HEK293 (cell line): Measurements from ENCODE around the gene NFAT5.
A peak's percentile ranks its signal among the peaks of the same experiment; 100 is the strongest.

Experiments used
- CTCF ChIA-PET: fragments of 350-600 bp; formaldehyde crosslinking; extraction: SDS; loops from one replicate; lab custom pipeline; 2021; ENCODE audit warnings: antibody characterized with exemption; lab: Yijun Ruan, JAX
- POLR2A ChIA-PET: fragments of 300-600 bp; formaldehyde crosslinking; extraction: SDS; loops from one replicate; lab custom pipeline; 2020; ENCODE audit warnings: antibody characterized with exemption, inconsistent platforms; lab: Yijun Ruan, JAX
- H3K27ac ChIP-seq: fragments of 200-500 bp; sonication (Bioruptor generic); 2 replicates; pipeline ENCODE4 v1.5.1; 2014; ENCODE audit warnings: low read depth, low read length, control low read depth, inconsistent platforms; ENCODE audit errors: extremely low read depth
- H3K36me3 ChIP-seq, 2 experiments: fragments of 200-500 bp in 1 of 2; sonication (Bioruptor generic) in 1 of 2; 1 replicate in 1 of 2; 2 replicates in 1 of 2; pipeline ENCODE4 v1.5.1; 2014 to 2017; ENCODE audit warnings: inconsistent platforms in 2 of 2, low read length in 2 of 2; ENCODE audit not compliant: control insufficient read depth in 2 of 2, insufficient read depth in 1 of 2
- H3K4me1 ChIP-seq: fragments of 200-500 bp; sonication (Bioruptor generic); 2 replicates; pipeline ENCODE4 v1.5.1; 2014; ENCODE audit warnings: mild to moderate bottlenecking, low read length, inconsistent platforms; ENCODE audit not compliant: control insufficient read depth, insufficient read depth
- H3K4me3 ChIP-seq: 2 replicates; pipeline ENCODE4 v1.5.1; 2011; ENCODE audit warnings: low read depth, mild to moderate bottlenecking, control low read depth, low read length, moderate library complexity
- H3K9me3 ChIP-seq: fragments of 200-500 bp; sonication (Bioruptor generic); 2 replicates; pipeline ENCODE4 v1.5.1; 2014; ENCODE audit warnings: low read depth, low read length, inconsistent platforms; ENCODE audit not compliant: control insufficient read depth, insufficient read depth
- HOXA7 ChIP-seq: sonication (generic); formaldehyde crosslinking; IDR thresholded peaks from 2 replicates; pipeline ENCODE4 v1.8.1; 2022; ENCODE audit warnings: missing genetic modification reagents, borderline replicate concordance
- HOXC10 ChIP-seq: sonication (generic); formaldehyde crosslinking; IDR thresholded peaks from 2 replicates; pipeline ENCODE4 v1.8.1; 2023; ENCODE audit warnings: mild to moderate bottlenecking, missing genetic modification reagents
- OVOL3 ChIP-seq: fragments of 450-650 bp; formaldehyde crosslinking; IDR thresholded peaks from 2 replicates; pipeline ENCODE4 v1.5.1; 2016; ENCODE audit warnings: missing biosample characterization, missing genetic modification characterization
- SP7 ChIP-seq: fragments of 450-650 bp; formaldehyde crosslinking; IDR thresholded peaks from 2 replicates; pipeline ENCODE4 v1.5.1; 2016; ENCODE audit warnings: missing biosample characterization, missing genetic modification characterization
- WT1 ChIP-seq: fragments of 450-650 bp; formaldehyde crosslinking; IDR thresholded peaks from 2 replicates; pipeline ENCODE4 v1.5.1; 2016; ENCODE audit warnings: missing biosample characterization, missing genetic modification characterization
- YY1 ChIP-seq: fragments of 450-650 bp; formaldehyde crosslinking; IDR thresholded peaks from 2 replicates; pipeline ENCODE4 v1.5.1; 2018; ENCODE audit warnings: missing biosample characterization, missing genetic modification characterization
- ZBTB1 ChIP-seq: fragments of 450-650 bp; formaldehyde crosslinking; IDR thresholded peaks from 2 replicates; pipeline ENCODE4 v1.5.1; 2016; ENCODE audit warnings: missing biosample characterization, missing genetic modification characterization
- ZFP37 ChIP-seq: fragments of 450-650 bp; formaldehyde crosslinking; IDR thresholded peaks from 2 replicates; pipeline ENCODE4 v1.5.1; 2016; ENCODE audit warnings: missing biosample characterization, missing genetic modification characterization
- ZNF2 ChIP-seq: fragments of 450-650 bp; formaldehyde crosslinking; IDR thresholded peaks from 2 replicates; pipeline ENCODE4 v1.5.1; 2016; ENCODE audit warnings: missing biosample characterization, missing genetic modification characterization
- ZNF23 ChIP-seq: fragments of 450-650 bp; formaldehyde crosslinking; IDR thresholded peaks from 2 replicates; pipeline ENCODE4 v1.5.1; 2016; ENCODE audit warnings: missing biosample characterization, missing genetic modification characterization, borderline replicate concordance
- ZNF248 ChIP-seq: fragments of 450-650 bp; formaldehyde crosslinking; IDR thresholded peaks from 2 replicates; pipeline ENCODE4 v1.5.1; 2017; ENCODE audit warnings: missing biosample characterization, missing genetic modification characterization
- ZNF266 ChIP-seq: fragments of 450-650 bp; formaldehyde crosslinking; IDR thresholded peaks from 2 replicates; pipeline ENCODE4 v1.5.1; 2016; ENCODE audit warnings: missing biosample characterization, missing genetic modification characterization, low read depth
- ZNF302 ChIP-seq: fragments of 450-650 bp; formaldehyde crosslinking; IDR thresholded peaks from 2 replicates; pipeline ENCODE4 v1.5.1; 2016; ENCODE audit warnings: missing biosample characterization, missing genetic modification characterization, low read depth
- ZNF366 ChIP-seq: fragments of 450-650 bp; formaldehyde crosslinking; conservative IDR thresholded peaks from 2 replicates; pipeline ENCODE4 v1.5.1; 2016; ENCODE audit warnings: missing biosample characterization, missing genetic modification characterization
- ZNF585B ChIP-seq: fragments of 450-650 bp; formaldehyde crosslinking; IDR thresholded peaks from 2 replicates; pipeline ENCODE4 v1.5.1; 2016; ENCODE audit warnings: missing biosample characterization, missing genetic modification characterization
- ZNF596 ChIP-seq: fragments of 450-650 bp; IDR thresholded peaks from 2 replicates; pipeline ENCODE4 v1.5.0; 2018; ENCODE audit warnings: missing biosample characterization, mild to moderate bottlenecking, missing genetic modification characterization, moderate library complexity
- ZNF600 ChIP-seq: fragments of 450-650 bp; formaldehyde crosslinking; IDR thresholded peaks from 2 replicates; pipeline ENCODE4 v1.5.1; 2016; ENCODE audit warnings: missing biosample characterization, missing genetic modification characterization
- ZNF610 ChIP-seq: fragments of 450-650 bp; formaldehyde crosslinking; IDR thresholded peaks from 2 replicates; pipeline ENCODE4 v1.5.1; 2016; ENCODE audit warnings: missing biosample characterization, missing genetic modification characterization, borderline replicate concordance
- ZNF624 ChIP-seq: fragments of 450-650 bp; formaldehyde crosslinking; IDR thresholded peaks from 2 replicates; pipeline ENCODE4 v1.5.1; 2017; ENCODE audit warnings: missing biosample characterization, missing genetic modification characterization
- ZNF654 ChIP-seq: fragments of 450-650 bp; formaldehyde crosslinking; IDR thresholded peaks from 2 replicates; pipeline ENCODE4 v1.5.1; 2016; ENCODE audit warnings: low read depth, missing biosample characterization, missing genetic modification characterization
- ZNF791 ChIP-seq: fragments of 450-650 bp; formaldehyde crosslinking; IDR thresholded peaks from 2 replicates; pipeline ENCODE4 v1.5.1; 2016; ENCODE audit warnings: missing biosample characterization, missing genetic modification characterization
- ZNF843 ChIP-seq: fragments of 450-650 bp; formaldehyde crosslinking; IDR thresholded peaks from 2 replicates; pipeline ENCODE4 v1.5.1; 2016; ENCODE audit warnings: missing biosample characterization, missing genetic modification characterization
- ZSCAN30 ChIP-seq: fragments of 450-650 bp; IDR thresholded peaks from 2 replicates; pipeline ENCODE4 v1.5.1; 2018; ENCODE audit warnings: missing biosample characterization, mild to moderate bottlenecking, missing genetic modification characterization, moderate library complexity
- TF ChIP-seq, protein P1 (sequence below): fragments of 450-650 bp; formaldehyde crosslinking; IDR thresholded peaks from 2 replicates; pipeline ENCODE4 v1.5.1; 2017; ENCODE audit warnings: missing biosample characterization, missing genetic modification characterization
- TF ChIP-seq, protein P2 (sequence below): fragments of 450-650 bp; formaldehyde crosslinking; IDR thresholded peaks from 2 replicates; pipeline ENCODE4 v1.5.0; 2017; ENCODE audit warnings: missing biosample characterization, missing genetic modification characterization, borderline replicate concordance
- TF ChIP-seq, protein P3 (sequence below): fragments of 450-650 bp; formaldehyde crosslinking; IDR thresholded peaks from 2 replicates; pipeline ENCODE4 v1.5.1; 2016; ENCODE audit warnings: missing biosample characterization, missing genetic modification characterization
- TF ChIP-seq, protein P4 (sequence below): fragments of 450-650 bp; formaldehyde crosslinking; IDR thresholded peaks from 2 replicates; pipeline ENCODE4 v1.5.1; 2016; ENCODE audit warnings: missing biosample characterization, missing genetic modification characterization
- TF ChIP-seq, protein P5 (sequence below): fragments of 450-650 bp; formaldehyde crosslinking; IDR thresholded peaks from 2 replicates; pipeline ENCODE4 v1.5.1; 2016; ENCODE audit warnings: missing biosample characterization, missing genetic modification characterization

NFAT5 gene, protein sequence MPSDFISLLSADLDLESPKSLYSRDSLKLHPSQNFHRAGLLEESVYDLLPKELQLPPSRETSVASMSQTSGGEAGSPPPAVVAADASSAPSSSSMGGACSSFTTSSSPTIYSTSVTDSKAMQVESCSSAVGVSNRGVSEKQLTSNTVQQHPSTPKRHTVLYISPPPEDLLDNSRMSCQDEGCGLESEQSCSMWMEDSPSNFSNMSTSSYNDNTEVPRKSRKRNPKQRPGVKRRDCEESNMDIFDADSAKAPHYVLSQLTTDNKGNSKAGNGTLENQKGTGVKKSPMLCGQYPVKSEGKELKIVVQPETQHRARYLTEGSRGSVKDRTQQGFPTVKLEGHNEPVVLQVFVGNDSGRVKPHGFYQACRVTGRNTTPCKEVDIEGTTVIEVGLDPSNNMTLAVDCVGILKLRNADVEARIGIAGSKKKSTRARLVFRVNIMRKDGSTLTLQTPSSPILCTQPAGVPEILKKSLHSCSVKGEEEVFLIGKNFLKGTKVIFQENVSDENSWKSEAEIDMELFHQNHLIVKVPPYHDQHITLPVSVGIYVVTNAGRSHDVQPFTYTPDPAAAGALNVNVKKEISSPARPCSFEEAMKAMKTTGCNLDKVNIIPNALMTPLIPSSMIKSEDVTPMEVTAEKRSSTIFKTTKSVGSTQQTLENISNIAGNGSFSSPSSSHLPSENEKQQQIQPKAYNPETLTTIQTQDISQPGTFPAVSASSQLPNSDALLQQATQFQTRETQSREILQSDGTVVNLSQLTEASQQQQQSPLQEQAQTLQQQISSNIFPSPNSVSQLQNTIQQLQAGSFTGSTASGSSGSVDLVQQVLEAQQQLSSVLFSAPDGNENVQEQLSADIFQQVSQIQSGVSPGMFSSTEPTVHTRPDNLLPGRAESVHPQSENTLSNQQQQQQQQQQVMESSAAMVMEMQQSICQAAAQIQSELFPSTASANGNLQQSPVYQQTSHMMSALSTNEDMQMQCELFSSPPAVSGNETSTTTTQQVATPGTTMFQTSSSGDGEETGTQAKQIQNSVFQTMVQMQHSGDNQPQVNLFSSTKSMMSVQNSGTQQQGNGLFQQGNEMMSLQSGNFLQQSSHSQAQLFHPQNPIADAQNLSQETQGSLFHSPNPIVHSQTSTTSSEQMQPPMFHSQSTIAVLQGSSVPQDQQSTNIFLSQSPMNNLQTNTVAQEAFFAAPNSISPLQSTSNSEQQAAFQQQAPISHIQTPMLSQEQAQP (N-terminal part only)

DNA sequence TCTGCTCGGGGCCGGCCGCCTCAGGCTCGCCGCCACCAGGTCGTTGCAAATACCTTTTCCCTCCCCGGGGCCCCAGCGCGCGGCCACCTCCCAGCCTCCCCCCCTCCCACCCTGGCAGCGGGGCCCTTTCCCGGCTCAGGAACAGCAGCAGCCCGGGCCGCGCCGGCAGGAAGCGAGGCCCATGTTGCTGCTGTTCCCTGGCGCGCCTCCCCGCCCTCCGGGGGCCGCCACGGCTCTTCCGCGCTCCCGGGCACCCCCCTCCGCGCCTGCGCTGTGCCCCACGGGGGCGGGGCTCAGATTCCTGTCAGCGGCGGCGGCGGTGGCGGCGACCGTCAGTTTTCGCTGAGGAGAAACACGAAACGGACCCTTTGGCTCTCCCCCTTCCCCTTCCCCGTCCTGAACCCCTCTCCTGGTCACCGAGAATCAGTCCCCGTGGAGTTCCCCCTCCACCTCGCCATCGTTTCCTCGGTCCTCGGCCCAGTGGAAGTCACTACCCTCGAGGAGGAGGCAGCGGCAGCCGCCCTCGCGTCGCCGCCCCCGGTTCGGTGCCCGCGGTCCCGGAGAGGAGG, at the start of gene NFAT5:
Gene NFAT5 (plus strand): TSS at position 296 of the 569 bp plus-strand sequence. CDS start 336 bp downstream, outside the sequence.
- ChIA-PET CTCF (interaction anchor here (0.6 kb wide), 1 partner anchor 86 kb away, joined by 4 read pairs; no protein-coding TSS in a partner anchor), POLR2A (interaction anchor here (0.7 to 1.8 kb wide), 3 partner anchors 12 to 197 kb away, joined by 3 to 7 read pairs (median 3); no protein-coding TSS in a partner anchor)
- peaks cover 0 to 5% of the 10 kb centered on the region in 2 experiments; a peak in 1 of 3 replicates for H3K36me3 ChIP-seq
- peaks cover 13% of the 10 kb centered on the region for H3K4me1 ChIP-seq
- no peaks in the 10 kb centered on the region for H3K9me3 ChIP-seq
- H3K4me3 ChIP-seq: peak within 1 kb of the TSS; percentile 89
- peak within 1 kb of the TSS; percentile 95 for H3K27ac ChIP-seq
- TF ChIP-seq, protein P1, sequence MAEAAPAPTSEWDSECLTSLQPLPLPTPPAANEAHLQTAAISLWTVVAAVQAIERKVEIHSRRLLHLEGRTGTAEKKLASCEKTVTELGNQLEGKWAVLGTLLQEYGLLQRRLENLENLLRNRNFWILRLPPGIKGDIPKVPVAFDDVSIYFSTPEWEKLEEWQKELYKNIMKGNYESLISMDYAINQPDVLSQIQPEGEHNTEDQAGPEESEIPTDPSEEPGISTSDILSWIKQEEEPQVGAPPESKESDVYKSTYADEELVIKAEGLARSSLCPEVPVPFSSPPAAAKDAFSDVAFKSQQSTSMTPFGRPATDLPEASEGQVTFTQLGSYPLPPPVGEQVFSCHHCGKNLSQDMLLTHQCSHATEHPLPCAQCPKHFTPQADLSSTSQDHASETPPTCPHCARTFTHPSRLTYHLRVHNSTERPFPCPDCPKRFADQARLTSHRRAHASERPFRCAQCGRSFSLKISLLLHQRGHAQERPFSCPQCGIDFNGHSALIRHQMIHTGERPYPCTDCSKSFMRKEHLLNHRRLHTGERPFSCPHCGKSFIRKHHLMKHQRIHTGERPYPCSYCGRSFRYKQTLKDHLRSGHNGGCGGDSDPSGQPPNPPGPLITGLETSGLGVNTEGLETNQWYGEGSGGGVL (tag by site-specific recombination): peak; percentile 91
- TF ChIP-seq ZSCAN30: peak; percentile 89
- no peak for TF ChIP-seq ZNF302
- no peak for TF ChIP-seq WT1 (tag by site-specific recombination)
- TF ChIP-seq ZBTB1 (tag by site-specific recombination): no peak
- TF ChIP-seq ZNF585B (tag by site-specific recombination): no peak
- no peak; the same call in 1 of the 2 replicates for TF ChIP-seq YY1 (tag by site-specific recombination)
- no peak for TF ChIP-seq ZNF596
- no peak for TF ChIP-seq ZNF366 (tag by site-specific recombination)
- TF ChIP-seq ZNF624: no peak
- TF ChIP-seq, protein P2, sequence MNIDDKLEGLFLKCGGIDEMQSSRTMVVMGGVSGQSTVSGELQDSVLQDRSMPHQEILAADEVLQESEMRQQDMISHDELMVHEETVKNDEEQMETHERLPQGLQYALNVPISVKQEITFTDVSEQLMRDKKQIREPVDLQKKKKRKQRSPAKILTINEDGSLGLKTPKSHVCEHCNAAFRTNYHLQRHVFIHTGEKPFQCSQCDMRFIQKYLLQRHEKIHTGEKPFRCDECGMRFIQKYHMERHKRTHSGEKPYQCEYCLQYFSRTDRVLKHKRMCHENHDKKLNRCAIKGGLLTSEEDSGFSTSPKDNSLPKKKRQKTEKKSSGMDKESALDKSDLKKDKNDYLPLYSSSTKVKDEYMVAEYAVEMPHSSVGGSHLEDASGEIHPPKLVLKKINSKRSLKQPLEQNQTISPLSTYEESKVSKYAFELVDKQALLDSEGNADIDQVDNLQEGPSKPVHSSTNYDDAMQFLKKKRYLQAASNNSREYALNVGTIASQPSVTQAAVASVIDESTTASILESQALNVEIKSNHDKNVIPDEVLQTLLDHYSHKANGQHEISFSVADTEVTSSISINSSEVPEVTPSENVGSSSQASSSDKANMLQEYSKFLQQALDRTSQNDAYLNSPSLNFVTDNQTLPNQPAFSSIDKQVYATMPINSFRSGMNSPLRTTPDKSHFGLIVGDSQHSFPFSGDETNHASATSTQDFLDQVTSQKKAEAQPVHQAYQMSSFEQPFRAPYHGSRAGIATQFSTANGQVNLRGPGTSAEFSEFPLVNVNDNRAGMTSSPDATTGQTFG: peak; percentile 86; the same call in 1 of the 2 replicates
- peak; percentile 51; the same call in 1 of the 2 replicates for TF ChIP-seq ZFP37
- TF ChIP-seq ZNF843 (tag by site-specific recombination): no peak
- no peak for TF ChIP-seq OVOL3 (tag by site-specific recombination)
- no peak for TF ChIP-seq ZNF266 (tag by site-specific recombination)
- TF ChIP-seq HOXA7 (CRISPR knock-in tag): no peak
- TF ChIP-seq, protein P3, sequence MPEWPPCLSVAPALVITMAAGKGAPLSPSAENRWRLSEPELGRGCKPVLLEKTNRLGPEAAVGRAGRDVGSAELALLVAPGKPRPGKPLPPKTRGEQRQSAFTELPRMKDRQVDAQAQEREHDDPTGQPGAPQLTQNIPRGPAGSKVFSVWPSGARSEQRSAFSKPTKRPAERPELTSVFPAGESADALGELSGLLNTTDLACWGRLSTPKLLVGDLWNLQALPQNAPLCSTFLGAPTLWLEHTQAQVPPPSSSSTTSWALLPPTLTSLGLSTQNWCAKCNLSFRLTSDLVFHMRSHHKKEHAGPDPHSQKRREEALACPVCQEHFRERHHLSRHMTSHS (tag by site-specific recombination): no peak
- TF ChIP-seq ZNF2: no peak
- no peak for TF ChIP-seq ZNF23 (tag by site-specific recombination)
- TF ChIP-seq ZNF600 (tag by site-specific recombination): no peak; the same call in none of the 2 replicates
- TF ChIP-seq, protein P4, sequence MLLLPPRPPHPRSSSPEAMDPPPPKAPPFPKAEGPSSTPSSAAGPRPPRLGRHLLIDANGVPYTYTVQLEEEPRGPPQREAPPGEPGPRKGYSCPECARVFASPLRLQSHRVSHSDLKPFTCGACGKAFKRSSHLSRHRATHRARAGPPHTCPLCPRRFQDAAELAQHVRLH (tag by site-specific recombination): no peak; the same call in 1 of the 2 replicates
- no peak for TF ChIP-seq ZNF248 (tag by site-specific recombination)
- TF ChIP-seq HOXC10: no peak
- TF ChIP-seq, protein P5, sequence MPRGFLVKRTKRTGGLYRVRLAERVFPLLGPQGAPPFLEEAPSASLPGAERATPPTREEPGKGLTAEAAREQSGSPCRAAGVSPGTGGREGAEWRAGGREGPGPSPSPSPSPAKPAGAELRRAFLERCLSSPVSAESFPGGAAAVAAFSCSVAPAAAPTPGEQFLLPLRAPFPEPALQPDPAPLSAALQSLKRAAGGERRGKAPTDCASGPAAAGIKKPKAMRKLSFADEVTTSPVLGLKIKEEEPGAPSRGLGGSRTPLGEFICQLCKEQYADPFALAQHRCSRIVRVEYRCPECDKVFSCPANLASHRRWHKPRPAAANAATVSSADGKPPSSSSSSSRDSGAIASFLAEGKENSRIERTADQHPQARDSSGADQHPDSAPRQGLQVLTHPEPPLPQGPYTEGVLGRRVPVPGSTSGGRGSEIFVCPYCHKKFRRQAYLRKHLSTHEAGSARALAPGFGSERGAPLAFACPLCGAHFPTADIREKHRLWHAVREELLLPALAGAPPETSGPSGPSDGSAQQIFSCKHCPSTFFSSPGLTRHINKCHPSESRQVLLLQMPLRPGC (tag by site-specific recombination): no peak
- TF ChIP-seq SP7 (tag by site-specific recombination): no peak
- no peak for TF ChIP-seq ZNF654
- no peak for TF ChIP-seq ZNF610 (tag by site-specific recombination)
- TF ChIP-seq ZNF791 (tag by site-specific recombination): no peak
